GM12892 (cell line): ENCODE results near the gene HSP90AA1.

Experiments
- POLR2A ChIP-seq: IDR thresholded peaks from 2 replicates; pipeline ENCODE4 v1.6.1; 2011; ENCODE audit warnings: low read depth, low read length, control low read depth
- POLR2AphosphoS5 ChIP-seq: IDR thresholded peaks from 2 replicates; pipeline ENCODE4 v1.6.1; 2011; ENCODE audit warnings: low read depth, low read length, control low read depth
- TAF1 ChIP-seq: IDR thresholded peaks from 2 replicates; pipeline ENCODE4 v1.6.1; 2011; ENCODE audit warnings: low read depth, mild to moderate bottlenecking, control low read depth, low read length, borderline replicate concordance

DNA sequence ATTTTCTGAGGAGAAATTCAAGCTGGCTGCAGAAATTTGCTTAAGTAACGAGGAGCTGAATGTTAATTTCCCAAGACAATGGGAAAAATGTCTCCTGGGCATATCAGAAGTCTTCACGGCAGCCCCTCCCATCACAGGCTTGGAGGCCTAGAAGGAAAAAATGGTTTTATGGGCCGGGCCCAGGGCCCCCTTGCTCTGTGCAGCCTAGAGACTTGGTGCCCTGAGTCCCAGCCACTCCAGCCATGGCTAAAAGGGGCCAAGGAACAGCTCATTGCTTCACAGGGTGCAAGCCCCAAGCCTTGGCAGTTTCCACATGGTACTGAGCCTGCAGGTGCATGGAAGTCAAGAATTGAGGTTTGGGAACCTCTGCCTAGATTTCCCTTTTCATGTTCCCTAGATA is 24.3 kb upstream of the HSP90AA1 start:
- TF ChIP-seq POLR2AphosphoS5 (no peak), POLR2A (no peak), TAF1 (no peak)
